Coronary artery (tissue), 2 donors: Measurements from ENCODE around the gene PROS1.
"Not testable (repeated sequence)": the region's sequence is repeated elsewhere in the genome, so short reads cannot be mapped to it uniquely, and the experiment has no call there.

Experiments used
- DNase-seq: peaks from one replicate; pipeline ENCODE4 v3.0.0-alpha.2; 2017; ENCODE audit warnings: low spot score
- H3K27ac ChIP-seq, 2 donors: fragments of 200-600 bp; sonication (generic); one replicate each; pipeline ENCODE4 v1.5.1; 2016 to 2019
- H3K4me3 ChIP-seq: fragments of 200-600 bp; sonication (generic); 2 replicates; pipeline ENCODE4 v1.5.1; 2016; ENCODE audit warnings: mild to moderate bottlenecking, moderate library complexity
- CTCF ChIP-seq: fragments of 200-600 bp; sonication (generic); IDR thresholded peaks from one replicate; pipeline ENCODE4 v1.5.1; 2019; ENCODE audit warnings: antibody characterized with exemption

The PROS1 gene

GRCh38 chr3:93969997-93970396 is 3.7 kb downstream of the PROS1 start:
- Histone ChIP-seq H3K4me3 (no peak overlapping the region), H3K27ac (no peak overlapping the region)
- no peak for TF ChIP-seq CTCF
- no peak for DNase-seq

GRCh38 chr3:93969443-93969842 is 4.3 kb downstream of the PROS1 start:
- no peak for DNase-seq
- Histone ChIP-seq H3K27ac (no peak overlapping the region), H3K4me3 (no peak overlapping the region)
- TF ChIP-seq CTCF = no peak

- not testable (repeated sequence) for H3K27ac ChIP-seq, DNase-seq, H3K4me3 ChIP-seq
Observed at GRCh38 chr3:93965106-93965505, 8.6 kb downstream of the PROS1 start.

- no peak overlapping the region for H3K4me3 ChIP-seq
- no peak for TF ChIP-seq CTCF
- no peak for DNase-seq
- no peak overlapping the region for H3K27ac ChIP-seq
Observed at GRCh38 chr3:93962798-93963197, 10.9 kb downstream of the PROS1 start.

GRCh38 chr3:93961489-93961888 is 12.2 kb downstream of the PROS1 start:
- TF ChIP-seq CTCF = no peak
- Histone ChIP-seq H3K4me3 (no peak overlapping the region), H3K27ac (no peak overlapping the region)
- DNase-seq = no peak

GRCh38 chr3:93961026-93961425 is 12.7 kb downstream of the PROS1 start:
- no peak for DNase-seq
- TF ChIP-seq CTCF = no peak
- H3K4me3 ChIP-seq = no peak overlapping the region
- no peak overlapping the region for H3K27ac ChIP-seq

- not testable (repeated sequence) for H3K4me3 ChIP-seq, H3K27ac ChIP-seq, DNase-seq
Observed at GRCh38 chr3:93949958-93950357, 23.7 kb downstream of the PROS1 start.

GRCh38 chr3:93937485-93937884 is 36.2 kb downstream of the PROS1 start:
- H3K27ac ChIP-seq, H3K4me3 ChIP-seq, DNase-seq: not testable (repeated sequence)

GRCh38 chr3:93936549-93936948 is 37.1 kb downstream of the PROS1 start:
- TF ChIP-seq CTCF = no peak
- no peak overlapping the region for H3K27ac ChIP-seq
- DNase-seq = no peak

More at GRCh38 chr3:93936549-93936948, 37.1 kb downstream of the PROS1 start:
- no peak overlapping the region for H3K4me3 ChIP-seq
